ENCODE data around the gene MSH3. TPM values are rescaled to one million over a fixed set of nuclear protein-coding genes. Genes with fewer than 3 reads are reported as not detected.

Gene MSH3
- total RNA-seq, 4 donors from 2014 or later, result 11.0 to 15.0 (median 12.4) TPM

DNA sequence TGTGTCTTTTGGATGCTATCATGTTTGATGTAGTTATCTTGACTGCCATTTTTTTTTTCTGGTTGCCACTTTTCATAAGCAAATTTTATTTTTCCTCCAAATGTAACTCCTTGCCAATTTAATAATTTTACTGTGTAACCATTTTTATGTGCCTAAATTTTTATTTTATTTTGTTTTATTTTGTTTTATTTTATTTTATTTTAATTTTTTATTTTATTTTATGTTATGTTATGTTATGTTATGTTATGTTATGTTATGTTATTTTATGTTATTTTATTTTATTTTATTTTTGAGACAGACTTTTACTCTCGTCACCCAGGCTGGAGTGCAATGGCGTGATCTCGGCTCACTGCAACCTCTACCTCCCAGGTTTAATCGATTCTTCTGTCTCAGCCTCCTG, 108.1 kb downstream of the MSH3 start:
- peaks cover 4% of the 10 kb centered on the region for H3K36me3 ChIP-seq
- WGBS, result 94% methylated on average over 4 of the region's 4 CpGs
- no peak overlapping the region for H3K27ac ChIP-seq
- H3K4me3 ChIP-seq, result no peak overlapping the region
- no peaks in the 10 kb centered on the region for H3K27me3 ChIP-seq
- H3K9me3 ChIP-seq, result no peaks in the 10 kb centered on the region
- TF ChIP-seq EP300 (IDR thresholded peaks at IDR 0.05) (no peak), POLR2A (IDR thresholded peaks at IDR 0.05) (no peak), POLR2AphosphoS5 (IDR thresholded peaks at IDR 0.05) (no peak)
- TF ChIP-seq, protein P1, sequence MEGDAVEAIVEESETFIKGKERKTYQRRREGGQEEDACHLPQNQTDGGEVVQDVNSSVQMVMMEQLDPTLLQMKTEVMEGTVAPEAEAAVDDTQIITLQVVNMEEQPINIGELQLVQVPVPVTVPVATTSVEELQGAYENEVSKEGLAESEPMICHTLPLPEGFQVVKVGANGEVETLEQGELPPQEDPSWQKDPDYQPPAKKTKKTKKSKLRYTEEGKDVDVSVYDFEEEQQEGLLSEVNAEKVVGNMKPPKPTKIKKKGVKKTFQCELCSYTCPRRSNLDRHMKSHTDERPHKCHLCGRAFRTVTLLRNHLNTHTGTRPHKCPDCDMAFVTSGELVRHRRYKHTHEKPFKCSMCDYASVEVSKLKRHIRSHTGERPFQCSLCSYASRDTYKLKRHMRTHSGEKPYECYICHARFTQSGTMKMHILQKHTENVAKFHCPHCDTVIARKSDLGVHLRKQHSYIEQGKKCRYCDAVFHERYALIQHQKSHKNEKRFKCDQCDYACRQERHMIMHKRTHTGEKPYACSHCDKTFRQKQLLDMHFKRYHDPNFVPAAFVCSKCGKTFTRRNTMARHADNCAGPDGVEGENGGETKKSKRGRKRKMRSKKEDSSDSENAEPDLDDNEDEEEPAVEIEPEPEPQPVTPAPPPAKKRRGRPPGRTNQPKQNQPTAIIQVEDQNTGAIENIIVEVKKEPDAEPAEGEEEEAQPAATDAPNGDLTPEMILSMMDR (IDR thresholded peaks at IDR 0.05), result no peak
- no peak for DNase-seq (ENCODE audit: low spot score in 2 of 2)
- no peaks in the 10 kb centered on the region for H3K4me1 ChIP-seq

DNA sequence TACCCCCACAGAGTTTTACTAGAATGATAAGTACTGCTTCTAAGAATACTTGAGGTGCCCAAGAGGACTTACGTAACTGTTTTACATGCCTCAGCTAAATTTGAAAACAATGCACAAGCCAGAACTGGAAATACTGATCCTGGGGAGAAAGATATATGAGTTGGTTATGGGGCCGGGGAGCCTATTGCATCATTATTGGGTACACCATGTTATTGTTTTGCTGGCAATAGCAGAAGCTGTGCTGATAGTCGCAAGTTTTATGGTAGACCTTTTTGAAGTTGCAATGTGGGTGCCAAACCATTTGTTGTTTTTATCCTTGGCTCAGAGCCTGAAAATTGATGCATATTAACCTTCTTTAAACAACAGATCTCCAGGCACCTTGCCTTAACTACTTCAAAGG, 108.8 kb downstream of the MSH3 start:
- H3K27me3 ChIP-seq, result no peaks in the 10 kb centered on the region
- peaks cover 4% of the 10 kb centered on the region for H3K36me3 ChIP-seq
- no peaks in the 10 kb centered on the region for H3K4me1 ChIP-seq
- no peak overlapping the region for H3K27ac ChIP-seq
- no peak for DNase-seq (ENCODE audit: low spot score in 2 of 2)
- H3K9me3 ChIP-seq, result no peaks in the 10 kb centered on the region
- WGBS, result 70% methylated on average over 3 of the region's 3 CpGs
- TF ChIP-seq EP300 (IDR thresholded peaks at IDR 0.05), result no peak
- no peak overlapping the region for H3K4me3 ChIP-seq

DNA sequence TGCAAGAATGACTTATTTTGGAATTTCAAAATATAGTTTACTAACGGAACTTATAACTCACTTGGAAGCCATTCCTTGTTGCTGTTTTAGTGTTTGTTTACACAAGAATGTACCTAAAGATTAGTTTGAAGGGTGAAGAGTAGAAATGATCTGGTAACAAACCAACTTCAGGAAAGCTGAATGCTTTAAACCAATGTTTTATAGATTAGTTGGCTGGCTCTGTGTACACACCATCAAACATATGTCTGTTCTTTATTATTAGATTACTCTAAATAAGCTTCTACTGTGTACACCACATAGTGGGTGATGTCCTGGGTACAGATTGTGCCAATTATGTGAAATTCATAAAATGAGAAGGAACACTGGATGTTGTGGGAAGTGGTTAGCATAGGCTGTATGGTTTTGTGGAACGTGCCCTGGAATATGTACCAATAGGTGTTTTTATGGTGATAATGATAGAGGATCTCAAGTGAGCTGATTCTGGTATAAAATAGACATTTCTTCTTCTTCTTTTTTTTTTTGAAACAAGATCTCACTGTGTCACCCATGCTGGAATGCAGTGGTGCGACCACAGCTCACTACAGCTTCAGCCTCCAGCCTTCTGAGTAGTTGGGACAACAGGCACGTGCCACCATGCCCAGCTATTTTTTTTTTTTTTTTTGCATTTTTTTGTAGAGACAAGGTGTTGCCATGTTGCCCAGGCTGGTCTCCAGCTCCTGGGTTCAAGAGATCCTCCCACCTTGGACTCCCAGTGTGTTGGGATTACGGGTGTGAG, 109.6 kb downstream of the MSH3 start:
- Histone ChIP-seq H3K4me3 (no peak overlapping the region), H3K4me1 (no peaks in the 10 kb centered on the region), H3K36me3 (peaks cover 4% of the 10 kb centered on the region), H3K27me3 (no peaks in the 10 kb centered on the region), H3K27ac (no peak overlapping the region), H3K9me3 (no peaks in the 10 kb centered on the region)
- 95% methylated on average over 5 of the region's 5 CpGs for WGBS
- DNase-seq (ENCODE audit: low spot score in 2 of 2), result no peak
- TF ChIP-seq, protein P1 (IDR thresholded peaks at IDR 0.05), result no peak
- TF ChIP-seq POLR2A (IDR thresholded peaks at IDR 0.05) (no peak), EP300 (IDR thresholded peaks at IDR 0.05) (no peak), POLR2AphosphoS5 (IDR thresholded peaks at IDR 0.05) (no peak)

DNA sequence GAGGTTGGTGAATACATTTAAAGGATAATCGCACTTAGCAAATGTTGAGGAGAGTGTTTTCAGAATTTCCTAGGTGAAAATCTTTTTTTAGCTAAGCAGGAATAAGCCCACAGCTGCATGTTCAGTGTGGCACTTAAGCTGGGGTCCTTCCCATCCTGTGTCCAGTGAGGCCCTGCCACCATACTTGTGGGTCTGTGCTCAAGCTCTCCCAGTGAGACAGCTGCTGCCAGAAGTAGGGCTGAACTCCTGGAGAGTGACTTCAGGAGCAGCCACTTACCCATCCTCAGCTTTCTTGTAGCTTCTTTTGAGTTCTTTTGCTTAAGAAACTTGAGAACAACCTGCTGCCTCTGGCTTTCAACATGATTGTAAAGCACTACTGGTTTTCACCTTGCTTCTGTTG, 110.3 kb downstream of the MSH3 start:
- Histone ChIP-seq H3K27ac (no peak overlapping the region), H3K4me1 (no peaks in the 10 kb centered on the region), H3K4me3 (no peak overlapping the region), H3K36me3 (peaks cover 4% of the 10 kb centered on the region), H3K27me3 (no peaks in the 10 kb centered on the region), H3K9me3 (no peaks in the 10 kb centered on the region)
- DNase-seq (ENCODE audit: low spot score in 2 of 2), result no peak
- 100% methylated on average over 1 of the region's 1 CpG for WGBS
- no peak for TF ChIP-seq POLR2AphosphoS5 (IDR thresholded peaks at IDR 0.05)
- TF ChIP-seq, protein P1 (IDR thresholded peaks at IDR 0.05), result no peak

DNA sequence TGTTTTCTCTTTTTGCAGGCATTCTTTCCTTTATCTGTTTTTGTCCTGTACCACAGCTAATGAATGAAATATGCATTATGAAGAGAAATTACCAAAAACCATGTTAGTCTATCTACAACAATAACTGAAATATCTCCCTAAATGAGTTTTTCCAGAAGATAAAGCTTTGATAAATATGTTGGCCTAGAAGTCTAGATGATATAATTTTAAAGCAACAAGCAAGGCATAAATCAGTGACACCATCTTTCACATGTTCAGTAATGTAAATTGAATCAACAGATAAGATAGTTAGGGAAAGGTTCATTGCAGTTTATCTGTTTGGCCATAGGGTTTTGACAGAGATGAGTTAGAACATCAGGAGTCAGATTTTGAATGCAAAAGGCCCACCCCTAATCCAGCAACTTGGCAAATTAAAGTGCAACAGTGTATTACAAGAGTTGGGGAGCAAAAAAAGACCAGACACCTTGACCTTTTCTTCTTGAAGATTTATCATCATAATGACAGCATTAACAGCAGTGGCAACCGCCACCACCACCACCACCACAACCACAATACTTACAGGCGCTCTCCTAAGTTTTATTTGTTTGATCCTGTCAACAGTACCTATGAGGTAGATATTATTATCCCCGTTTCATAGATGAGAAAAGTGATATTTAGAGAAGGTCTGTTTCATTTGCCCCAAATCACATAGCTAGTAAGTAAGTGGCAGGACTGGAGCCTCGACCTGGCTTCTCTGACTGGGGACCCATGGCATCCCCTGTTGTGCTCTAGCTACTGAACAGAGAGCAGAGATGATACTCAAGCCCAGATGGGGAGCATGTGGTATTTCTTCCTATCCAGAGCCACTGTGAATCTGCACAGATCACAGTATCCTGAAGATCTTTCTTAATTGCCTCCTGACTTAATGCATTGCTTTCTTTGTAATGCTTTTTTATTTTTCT, 123.2 kb downstream of the MSH3 start:
- WGBS, result 91% methylated on average over 4 of the region's 4 CpGs
- H3K36me3 ChIP-seq, result peaks cover 11% of the 10 kb centered on the region

More for the DNA sequence above, 123.2 kb downstream of the MSH3 start:
- Histone ChIP-seq H3K27ac (no peak overlapping the region), H3K4me3 (no peak overlapping the region), H3K27me3 (no peaks in the 10 kb centered on the region), H3K4me1 (no peaks in the 10 kb centered on the region), H3K9me3 (no peaks in the 10 kb centered on the region)
- TF ChIP-seq, protein P1 (IDR thresholded peaks at IDR 0.05), result no peak
- no peak for TF ChIP-seq POLR2A (IDR thresholded peaks at IDR 0.05)
- no peak for TF ChIP-seq EP300 (IDR thresholded peaks at IDR 0.05)
- no peak for TF ChIP-seq POLR2AphosphoS5 (IDR thresholded peaks at IDR 0.05)
- no peak for DNase-seq (ENCODE audit: low spot score in 2 of 2)

Measured in suprapubic skin (tissue), 4 donors.